Neural cell (in vitro differentiated cells): ENCODE results near the gene RFX4.

Source experiments
- EP300 ChIP-seq: fragments of 450-650 bp; conservative IDR thresholded peaks from 2 replicates; pipeline ENCODE4 v1.6.1; 2014; ENCODE audit warnings: antibody characterized with exemption, mild to moderate bottlenecking, moderate library complexity; ENCODE audit not compliant: poor library complexity, severe bottlenecking
- EZH2 ChIP-seq: fragments of 200-600, 300-800 bp; shearing (Covaris generic), sonication (generic); IDR thresholded peaks from 2 replicates; pipeline ENCODE4 v1.6.1; 2014; ENCODE audit warnings: antibody characterized with exemption, low read length, borderline replicate concordance, mild to moderate bottlenecking; ENCODE audit not compliant: insufficient read depth, poor library complexity, severe bottlenecking
- MXI1 ChIP-seq: fragments of 450-650 bp; conservative IDR thresholded peaks from 2 replicates; pipeline ENCODE4 v1.6.1; 2014; ENCODE audit warnings: antibody characterized with exemption, mild to moderate bottlenecking; ENCODE audit not compliant: poor library complexity, severe bottlenecking
- POLR2AphosphoS5 ChIP-seq: IDR thresholded peaks from 2 replicates; pipeline ENCODE4 v1.6.1; 2012
- RAD21 ChIP-seq: fragments of 450-650 bp; conservative IDR thresholded peaks from 2 replicates; pipeline ENCODE4 v1.6.1; 2014; ENCODE audit warnings: antibody characterized with exemption, mild to moderate bottlenecking, moderate library complexity
- REST ChIP-seq: IDR thresholded peaks from 2 replicates; pipeline ENCODE4 v1.6.1; 2012; ENCODE audit warnings: borderline replicate concordance
- SMC3 ChIP-seq: fragments of 450-650 bp; conservative IDR thresholded peaks from 2 replicates; pipeline ENCODE4 v1.6.1; 2014; ENCODE audit warnings: antibody characterized with exemption, mild to moderate bottlenecking, moderate library complexity; ENCODE audit not compliant: poor library complexity
- TAF1 ChIP-seq: IDR thresholded peaks from 2 replicates; pipeline ENCODE4 v1.6.1; 2012; ENCODE audit warnings: low read depth
- TF ChIP-seq, protein P1 (sequence below): fragments of 450-650 bp; IDR thresholded peaks from 2 replicates; pipeline ENCODE4 v1.5.1; 2014; ENCODE audit warnings: antibody characterized with exemption, mild to moderate bottlenecking, moderate library complexity; ENCODE audit not compliant: poor library complexity, severe bottlenecking

DNA sequence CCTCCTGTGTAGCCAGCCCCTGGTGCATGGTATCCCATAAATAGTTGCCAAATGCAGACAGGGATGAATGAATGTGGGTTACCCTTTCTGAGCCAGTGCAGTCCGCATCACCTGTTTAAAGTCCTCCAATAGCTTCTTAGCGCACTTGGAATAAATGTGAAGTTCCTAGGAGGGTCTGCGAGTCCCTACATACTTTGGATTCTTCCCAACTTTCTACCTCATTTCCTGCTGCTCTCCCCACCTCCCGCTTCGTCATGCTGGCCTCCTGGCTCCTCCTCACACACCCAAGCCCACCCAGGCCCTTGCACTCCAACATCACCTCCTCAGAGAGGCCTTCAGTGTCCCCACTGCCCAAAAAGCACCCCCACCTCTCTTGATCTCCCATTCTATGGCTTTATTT, 17.7 kb downstream of the RFX4 start:
- TF ChIP-seq, protein P1, sequence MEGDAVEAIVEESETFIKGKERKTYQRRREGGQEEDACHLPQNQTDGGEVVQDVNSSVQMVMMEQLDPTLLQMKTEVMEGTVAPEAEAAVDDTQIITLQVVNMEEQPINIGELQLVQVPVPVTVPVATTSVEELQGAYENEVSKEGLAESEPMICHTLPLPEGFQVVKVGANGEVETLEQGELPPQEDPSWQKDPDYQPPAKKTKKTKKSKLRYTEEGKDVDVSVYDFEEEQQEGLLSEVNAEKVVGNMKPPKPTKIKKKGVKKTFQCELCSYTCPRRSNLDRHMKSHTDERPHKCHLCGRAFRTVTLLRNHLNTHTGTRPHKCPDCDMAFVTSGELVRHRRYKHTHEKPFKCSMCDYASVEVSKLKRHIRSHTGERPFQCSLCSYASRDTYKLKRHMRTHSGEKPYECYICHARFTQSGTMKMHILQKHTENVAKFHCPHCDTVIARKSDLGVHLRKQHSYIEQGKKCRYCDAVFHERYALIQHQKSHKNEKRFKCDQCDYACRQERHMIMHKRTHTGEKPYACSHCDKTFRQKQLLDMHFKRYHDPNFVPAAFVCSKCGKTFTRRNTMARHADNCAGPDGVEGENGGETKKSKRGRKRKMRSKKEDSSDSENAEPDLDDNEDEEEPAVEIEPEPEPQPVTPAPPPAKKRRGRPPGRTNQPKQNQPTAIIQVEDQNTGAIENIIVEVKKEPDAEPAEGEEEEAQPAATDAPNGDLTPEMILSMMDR: no peak
- TF ChIP-seq POLR2AphosphoS5: no peak
- TF ChIP-seq EZH2: no peak
- TF ChIP-seq RAD21: no peak
- no peak for TF ChIP-seq TAF1
- TF ChIP-seq EP300: no peak
- no peak for TF ChIP-seq REST
- TF ChIP-seq SMC3: no peak
- no peak for TF ChIP-seq MXI1
